Stimulated activated CD8-positive, alpha-beta memory T cell treated with anti-CD3 and anti-CD28 coated beads, Interleukin-12 subunit alpha, Interleukin-12 subunit beta, amount 100 ng/mL, for 24 hours (primary cell): ENCODE data around the gene BCKDHA.
A peak's percentile ranks its signal among the peaks of the same experiment; 100 is the strongest.

Experiments used
- DNase-seq: peaks from one replicate; pipeline ENCODE4 v3.0.0-alpha.2; 2020; ENCODE audit errors: extremely low read depth

BCKDHA gene

GRCh38 chr19:41397086-41398049 lies at the start of gene BCKDHA, which contains the start of gene EXOSC5:
Gene BCKDHA, plus strand, starts transcription at chr19:41397818. Its CDS starts 10 bp downstream, at chr19:41397828.
Gene EXOSC5, minus strand, starts transcription at chr19:41397359. Its CDS starts 31 bp downstream, at chr19:41397328.
- DNase-seq, result peak; percentile 99

GRCh38 chr19:41350735-41351338 lies 46.8 kb upstream of the BCKDHA start:
- no peak for DNase-seq

GRCh38 chr19:41351339-41352245 lies 46.0 kb upstream of the BCKDHA start:
- DNase-seq, result peak; percentile 64

GRCh38 chr19:41352279-41352608 lies 45.4 kb upstream of the BCKDHA start:
- no peak for DNase-seq

GRCh38 chr19:41352609-41353465 lies 44.8 kb upstream of the BCKDHA start:
- DNase-seq, result peak; percentile 55

GRCh38 chr19:41353466-41354342 lies 43.9 kb upstream of the BCKDHA start, which contains the start of gene TGFB1:
Gene TGFB1, minus strand, starts transcription at chr19:41353922. Its CDS starts 878 bp downstream, at chr19:41353044.
- peak; percentile 83 for DNase-seq

GRCh38 chr19:41354343-41354953 lies 43.2 kb upstream of the BCKDHA start:
- no peak for DNase-seq

- no peak for DNase-seq
These were observed 42.6 kb upstream of the BCKDHA start for GRCh38 chr19:41355035-41355434.

GRCh38 chr19:41355802-41356201 lies 41.8 kb upstream of the BCKDHA start:
- DNase-seq, result no peak

GRCh38 chr19:41356984-41357739 lies 40.5 kb upstream of the BCKDHA start:
- DNase-seq, result no peak

GRCh38 chr19:41357746-41358145 lies 39.9 kb upstream of the BCKDHA start:
- DNase-seq, result no peak

- no peak for DNase-seq
These were observed 37.9 kb upstream of the BCKDHA start for GRCh38 chr19:41359741-41360140.

GRCh38 chr19:41362143-41362847 lies 35.3 kb upstream of the BCKDHA start:
- DNase-seq, result no peak

- no peak for DNase-seq
These were observed 34.3 kb upstream of the BCKDHA start for GRCh38 chr19:41363371-41363752.

GRCh38 chr19:41363753-41364523 lies 33.7 kb upstream of the BCKDHA start, which contains the start of gene B9D2:
Gene B9D2, minus strand, starts transcription at chr19:41364149. Its CDS starts 630 bp downstream, at chr19:41363519.
- DNase-seq, result peak; percentile 93

- DNase-seq, result no peak
These were observed 32.9 kb upstream of the BCKDHA start for GRCh38 chr19:41364524-41365391.
